CD4-positive, alpha-beta T cell (primary cell): ENCODE measurements around the gene GRIFIN. TPM values are rescaled to one million over a fixed set of nuclear protein-coding genes. Genes with fewer than 3 reads are reported as not detected.

Experiments
- ATAC-seq: fragments of 200-7000 bp; cut with Tn5 transposase; one replicate; pipeline ENCODE4 v1.10.0; 2022; ENCODE audit warnings: mild to moderate bottlenecking; ENCODE audit not compliant: poor library complexity
- CTCF ChIA-PET: fragments of 350-600 bp; sonication (Branson Sonifier 250); formaldehyde crosslinking; loops from one replicate; lab custom pipeline; 2021; ENCODE audit warnings: antibody characterized with exemption, inconsistent platforms; lab: Charles Lee
- POLR2A ChIA-PET: fragments of 350-600 bp; sonication (Branson Sonifier 250); formaldehyde crosslinking; loops from one replicate; lab custom pipeline; 2021; ENCODE audit warnings: antibody characterized with exemption, inconsistent platforms; lab: Charles Lee
- DNase-seq, 14 experiments: peaks; one replicate each; pipeline ENCODE4 v3.0.0-alpha.2; 2013 to 2020; ENCODE audit warnings: mixed read lengths in 2 of 14
- H3K27ac ChIP-seq, 2 donors: one replicate each; pipeline versions ENCODE4 v1.5.1 to v1.7.0; 2013; ENCODE audit warnings: low read length in 2 of 2, low read depth in 1 of 2, mild to moderate bottlenecking in 1 of 2
- H3K27me3 ChIP-seq, 2 experiments: 1 replicate in 1 of 2; 2 replicates in 1 of 2; pipeline versions ENCODE4 v1.6.1 to v1.7.0; 2013; ENCODE audit warnings: low read length in 2 of 2, control low read depth in 1 of 2, mild to moderate bottlenecking in 1 of 2, moderate library complexity in 1 of 2; ENCODE audit not compliant: insufficient read depth in 2 of 2, control insufficient read depth in 1 of 2
- H3K36me3 ChIP-seq: one replicate; pipeline ENCODE4 v1.6.1; 2013; ENCODE audit warnings: low read length, control low read depth; ENCODE audit not compliant: insufficient read depth
- H3K4me1 ChIP-seq: one replicate; pipeline ENCODE4 v1.6.1; 2013; ENCODE audit warnings: low read length, control low read depth; ENCODE audit not compliant: insufficient read depth
- H3K4me3 ChIP-seq: one replicate; pipeline ENCODE4 v1.5.1; 2013; ENCODE audit warnings: mild to moderate bottlenecking, low read length, moderate library complexity
- H3K9me3 ChIP-seq, 2 experiments: 1 replicate in 1 of 2; 2 replicates in 1 of 2; pipeline versions ENCODE4 v1.6.1 to v1.7.0; 2013; ENCODE audit warnings: low read length in 2 of 2, mild to moderate bottlenecking in 2 of 2, control low read depth in 1 of 2, moderate library complexity in 1 of 2; ENCODE audit not compliant: control insufficient read depth in 1 of 2, insufficient read depth in 1 of 2
- H3K27ac Mint-ChIP-seq: one replicate; pipeline ENCODE4 v1.8.0; 2020; ENCODE audit warnings: mixed read lengths
- H3K27me3 Mint-ChIP-seq: one replicate; pipeline ENCODE4 v1.8.0; 2021; ENCODE audit warnings: mixed read lengths
- H3K36me3 Mint-ChIP-seq: one replicate; pipeline ENCODE4 v1.8.0; 2021; ENCODE audit warnings: low read depth, mixed read lengths
- H3K4me1 Mint-ChIP-seq: one replicate; pipeline ENCODE4 v1.8.0; 2021; ENCODE audit warnings: low read depth, mixed read lengths
- H3K4me3 Mint-ChIP-seq: one replicate; pipeline ENCODE4 v1.8.0; 2020; ENCODE audit warnings: mild to moderate bottlenecking, mixed read lengths
- H3K9me3 Mint-ChIP-seq: one replicate; pipeline ENCODE4 v1.8.0; 2020; ENCODE audit warnings: mixed read lengths
- CTCF ChIP-seq: fragments of 200-600 bp; IDR thresholded peaks from one replicate; pipeline ENCODE4 v1.8.0; 2022; ENCODE audit warnings: antibody characterized with exemption, mild to moderate bottlenecking
- intact Hi-C, 2 experiments: fragments of 100-400 bp; cut with DNase I in 1 of 2; cut with micrococcal nuclease in 1 of 2; formaldehyde crosslinking; loops; one replicate each; pipeline versions ENCODE4 v1.15.1 to v1.9.0; 2023 to 2025; cut with DNase I, micrococcal nuclease
- total RNA-seq, 174 experiments: library from RNA in 2 of 174; stranded (reverse) in 2 of 174; gene quantifications; one replicate each; pipeline ENCODE4 v1.2.3 and lab custom pipeline; 2021 to 2026

Gene GRIFIN
- total RNA-seq, 2 experiments from 2014 or later: not detected

- intact Hi-C loops: no loop called here
- CTCF ChIA-PET: no interaction called here
- H3K9me3 Mint-ChIP-seq: no peaks in the 10 kb centered on the region
- no peak overlapping the region for H3K27ac Mint-ChIP-seq
- no peak overlapping the region for H3K4me3 ChIP-seq
- no peak for DNase-seq
- H3K4me1 ChIP-seq: peaks cover 19% of the 10 kb centered on the region
- no peaks in the 10 kb centered on the region for H3K9me3 ChIP-seq
- no peak for TF ChIP-seq CTCF
- no peaks in the 10 kb centered on the region for H3K36me3 ChIP-seq
- peaks cover 5% of the 10 kb centered on the region for H3K4me1 Mint-ChIP-seq
- peaks cover 4% of the 10 kb centered on the region for H3K27me3 Mint-ChIP-seq
- no peaks in the 10 kb centered on the region for H3K27me3 ChIP-seq
- no peaks in the 10 kb centered on the region for H3K36me3 Mint-ChIP-seq
- POLR2A ChIA-PET: no interaction called here
- no peak overlapping the region for H3K4me3 Mint-ChIP-seq
- ATAC-seq: no peak
- H3K27ac ChIP-seq: no peak overlapping the region
Observed at GRCh38 chr7:2474224-2474623, 2.0 kb downstream of the GRIFIN start.

GRCh38 chr7:2473496-2474180 lies 2.6 kb downstream of the GRIFIN start:
- TF ChIP-seq CTCF: no peak
- Mint-ChIP-seq H3K27ac (no peak overlapping the region), H3K4me1 (peaks cover 9% of the 10 kb centered on the region), H3K4me3 (no peak overlapping the region), H3K36me3 (no peaks in the 10 kb centered on the region), H3K27me3 (peaks cover 8% of the 10 kb centered on the region), H3K9me3 (no peaks in the 10 kb centered on the region)
- H3K4me1 ChIP-seq: peaks cover 22% of the 10 kb centered on the region
- no peak for DNase-seq
- H3K4me3 ChIP-seq: no peak overlapping the region
- intact Hi-C loops: no loop called here
- ChIA-PET POLR2A (no interaction called here), CTCF (no interaction called here)
- H3K36me3 ChIP-seq: no peaks in the 10 kb centered on the region
- no peaks in the 10 kb centered on the region for H3K9me3 ChIP-seq
- ATAC-seq: no peak
- no peak overlapping the region for H3K27ac ChIP-seq
- H3K27me3 ChIP-seq: no peaks in the 10 kb centered on the region

- Histone ChIP-seq H3K4me1 (peaks cover 15% of the 10 kb centered on the region), H3K4me3 (no peak overlapping the region), H3K9me3 (no peaks in the 10 kb centered on the region), H3K27ac (no peak overlapping the region), H3K27me3 (no peaks in the 10 kb centered on the region), H3K36me3 (no peaks in the 10 kb centered on the region)
- no peak for TF ChIP-seq CTCF
- POLR2A ChIA-PET: no interaction called here
- Mint-ChIP-seq H3K4me3 (no peak overlapping the region), H3K9me3 (no peaks in the 10 kb centered on the region), H3K27ac (no peak overlapping the region), H3K36me3 (no peaks in the 10 kb centered on the region), H3K27me3 (peaks cover 8% of the 10 kb centered on the region), H3K4me1 (peaks cover 9% of the 10 kb centered on the region)
- DNase-seq (no peak), ATAC-seq (no peak)
- intact Hi-C loops: no loop called here
- CTCF ChIA-PET: interaction anchor here (0.7 kb wide), 1 partner anchor 22 kb away, joined by 3 read pairs; no protein-coding TSS in a partner anchor
Observed at GRCh38 chr7:2472739-2473138, 3.5 kb downstream of the GRIFIN start.
